ENCODE results near the gene SULT1E1.

SULT1E1 gene

DNA sequence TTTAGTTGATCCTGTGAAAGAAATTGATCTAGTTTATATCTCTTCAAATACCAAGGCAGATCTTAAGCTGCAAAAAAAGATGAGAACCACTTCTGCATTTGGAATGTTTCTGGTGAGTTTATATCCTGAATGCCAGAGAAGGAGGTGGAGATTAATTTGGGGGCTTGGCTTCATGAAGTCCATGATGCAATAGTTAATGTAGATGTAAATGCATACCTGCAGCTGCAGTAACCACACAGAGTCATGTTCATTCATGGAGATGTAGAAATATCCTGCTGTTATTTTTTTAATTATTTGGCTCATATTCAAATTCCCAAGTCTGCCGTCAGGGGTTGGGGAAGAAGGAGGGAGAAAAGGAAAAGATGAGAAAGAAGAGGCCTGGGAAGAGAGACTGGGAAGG, at the start of gene SULT1E1:
Gene SULT1E1 (minus strand): TSS at position 94 of the 400 bp plus-strand sequence. CDS start 2,501 bp downstream, outside the sequence.
- Mint-ChIP-seq H3K27ac (no peak within 1 kb of the TSS), H3K36me3 (ENCODE audit: low read depth) (no peaks in the 10 kb centered on the region), H3K4me3 (no peak within 1 kb of the TSS), H3K27me3 (no peaks in the 10 kb centered on the region), H3K9me3 (no peaks in the 10 kb centered on the region), H3K4me1 (ENCODE audit: low read depth) (no peaks in the 10 kb centered on the region)
- intact Hi-C loops (cut with micrococcal nuclease) = no loop called here

DNA sequence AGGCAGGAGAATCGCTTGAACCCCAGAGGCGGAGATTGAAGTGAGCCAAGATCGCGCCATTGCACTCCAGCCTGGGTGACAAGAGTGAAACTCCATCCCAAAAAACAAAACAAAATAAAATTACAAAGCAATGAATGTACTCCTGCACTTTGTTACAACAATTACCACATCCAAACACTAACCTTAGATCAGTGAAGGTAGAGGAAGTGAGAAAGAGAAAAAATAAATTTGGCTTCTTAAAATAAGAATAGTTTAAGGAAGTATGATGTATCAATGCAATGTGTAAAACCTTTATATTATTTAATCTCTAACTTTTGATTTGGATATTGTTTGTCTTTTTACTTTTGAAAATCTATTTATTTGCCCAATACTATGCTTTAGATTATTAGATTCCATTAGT, 49.2 kb upstream of the SULT1E1 start:
- intact Hi-C loops (cut with micrococcal nuclease) = no loop called here
- Mint-ChIP-seq H3K9me3 (no peaks in the 10 kb centered on the region), H3K36me3 (ENCODE audit: low read depth) (no peaks in the 10 kb centered on the region), H3K4me1 (ENCODE audit: low read depth) (peaks cover 7% of the 10 kb centered on the region), H3K27ac (no peak overlapping the region), H3K27me3 (peaks cover 3% of the 10 kb centered on the region), H3K4me3 (no peak overlapping the region)

GRCh38 chr4:69907151-69907550, 47.2 kb upstream of the SULT1E1 start:
- H3K4me3 Mint-ChIP-seq = no peak overlapping the region
- H3K9me3 Mint-ChIP-seq = no peaks in the 10 kb centered on the region
- H3K36me3 Mint-ChIP-seq (ENCODE audit: low read depth) = no peaks in the 10 kb centered on the region
- H3K4me1 Mint-ChIP-seq (ENCODE audit: low read depth) = peaks cover 7% of the 10 kb centered on the region
- peaks cover 8% of the 10 kb centered on the region for H3K27me3 Mint-ChIP-seq
- H3K27ac Mint-ChIP-seq = no peak overlapping the region
- intact Hi-C loops (cut with micrococcal nuclease) = no loop called here

DNA sequence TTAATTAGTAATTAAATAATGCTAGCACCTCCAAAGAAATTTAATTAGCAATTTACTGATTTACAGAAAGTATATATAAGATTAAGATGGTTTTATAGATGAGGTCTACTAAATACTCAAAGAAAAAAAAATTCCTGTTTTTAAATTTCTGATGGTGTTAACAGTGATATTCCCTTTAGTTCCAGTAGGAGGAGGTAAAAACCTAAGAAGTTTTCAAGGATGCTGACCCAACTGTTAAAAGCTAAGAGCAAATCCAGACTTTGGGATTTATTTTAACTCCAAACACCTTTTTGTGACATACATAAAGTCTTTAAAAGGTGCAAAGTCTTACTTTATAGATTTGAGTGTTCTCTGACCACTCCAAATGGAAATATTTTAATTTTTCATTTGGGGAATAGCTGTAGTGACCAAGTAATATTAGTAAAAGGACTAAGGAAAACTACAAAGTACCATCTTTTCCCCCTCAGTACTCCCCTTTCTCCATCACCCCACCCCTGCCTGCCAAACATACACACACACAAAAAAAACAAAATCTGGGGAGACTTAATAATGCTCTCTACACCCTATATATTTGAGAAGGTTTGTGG, 36.7 kb upstream of the SULT1E1 start:
- Mint-ChIP-seq H3K27me3 (peaks cover 9% of the 10 kb centered on the region), H3K4me1 (ENCODE audit: low read depth) (no peaks in the 10 kb centered on the region), H3K36me3 (ENCODE audit: low read depth) (no peaks in the 10 kb centered on the region), H3K9me3 (no peaks in the 10 kb centered on the region), H3K27ac (no peak overlapping the region), H3K4me3 (no peak overlapping the region)
- intact Hi-C loops (cut with micrococcal nuclease) = no loop called here

- intact Hi-C loops (cut with micrococcal nuclease) = no loop called here
- Mint-ChIP-seq H3K4me3 (no peak overlapping the region), H3K9me3 (no peaks in the 10 kb centered on the region), H3K36me3 (ENCODE audit: low read depth) (no peaks in the 10 kb centered on the region), H3K4me1 (ENCODE audit: low read depth) (no peaks in the 10 kb centered on the region), H3K27ac (no peak overlapping the region), H3K27me3 (peaks cover 9% of the 10 kb centered on the region)
These were observed 34.8 kb upstream of the SULT1E1 start for GRCh38 chr4:69894721-69895120.

DNA sequence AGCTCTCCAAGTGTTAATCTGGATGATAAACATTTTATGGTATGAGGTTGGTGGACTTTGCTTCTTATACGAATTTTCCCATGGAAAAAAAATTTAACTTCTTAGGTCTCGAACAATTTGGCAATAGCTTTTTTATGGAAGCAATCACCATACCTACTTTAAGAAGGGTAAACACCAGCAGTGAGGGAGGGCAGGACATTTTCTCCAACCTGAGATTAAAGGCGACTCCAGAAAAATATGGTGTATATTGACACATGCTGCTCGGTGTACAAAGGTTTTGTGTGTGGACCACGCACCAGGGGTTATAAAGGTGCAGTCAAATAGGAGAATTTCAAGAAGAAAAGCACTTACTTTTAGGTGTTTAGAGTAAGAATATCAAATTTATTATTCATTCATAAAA, 34.2 kb upstream of the SULT1E1 start:
- Mint-ChIP-seq H3K4me1 (ENCODE audit: low read depth) (no peaks in the 10 kb centered on the region), H3K27ac (no peak overlapping the region), H3K9me3 (no peaks in the 10 kb centered on the region), H3K36me3 (ENCODE audit: low read depth) (no peaks in the 10 kb centered on the region), H3K4me3 (no peak overlapping the region), H3K27me3 (peaks cover 9% of the 10 kb centered on the region)
- intact Hi-C loops (cut with micrococcal nuclease) = no loop called here

GRCh38 chr4:69888336-69888735, 28.4 kb upstream of the SULT1E1 start:
- H3K27ac Mint-ChIP-seq = no peak overlapping the region
- intact Hi-C loops (cut with micrococcal nuclease) = no loop called here
- H3K4me1 Mint-ChIP-seq (ENCODE audit: low read depth) = peaks cover 5% of the 10 kb centered on the region
- no peak overlapping the region for H3K4me3 Mint-ChIP-seq
- peaks cover 7% of the 10 kb centered on the region for H3K9me3 Mint-ChIP-seq
- peaks cover 3% of the 10 kb centered on the region for H3K27me3 Mint-ChIP-seq
- no peaks in the 10 kb centered on the region for H3K36me3 Mint-ChIP-seq (ENCODE audit: low read depth)

DNA sequence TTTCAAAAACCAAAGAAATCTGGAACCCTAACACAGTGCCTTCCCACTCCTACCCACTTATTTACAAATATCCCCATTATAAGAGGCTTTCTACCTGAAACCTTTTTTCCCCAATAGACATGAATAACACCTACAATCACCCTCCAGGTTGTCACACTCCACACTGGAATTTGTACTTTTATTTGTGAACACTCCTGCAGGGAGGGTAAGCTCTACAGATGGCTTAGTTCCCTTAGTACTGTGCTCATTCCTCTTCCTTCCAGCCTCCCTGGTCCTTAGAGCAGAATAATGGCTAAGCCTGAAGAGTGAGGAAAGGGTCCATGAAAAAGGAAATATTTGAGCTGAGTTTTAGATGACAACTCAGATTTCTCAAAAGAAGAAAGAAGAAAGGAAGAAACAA, 22.2 kb upstream of the SULT1E1 start:
- Mint-ChIP-seq H3K27ac (no peak overlapping the region), H3K4me3 (no peak overlapping the region), H3K9me3 (peaks cover 11% of the 10 kb centered on the region), H3K4me1 (ENCODE audit: low read depth) (no peaks in the 10 kb centered on the region), H3K36me3 (ENCODE audit: low read depth) (no peaks in the 10 kb centered on the region), H3K27me3 (no peaks in the 10 kb centered on the region)
- intact Hi-C loops (cut with micrococcal nuclease) = loop anchor here (5.0 kb wide), 3 partner anchors 300 to 625 kb away; no protein-coding TSS in a partner anchor

GRCh38 chr4:69881173-69881773, 21.3 kb upstream of the SULT1E1 start:
- no peaks in the 10 kb centered on the region for H3K36me3 Mint-ChIP-seq (ENCODE audit: low read depth)
- no peak overlapping the region for H3K27ac Mint-ChIP-seq
- peaks cover 11% of the 10 kb centered on the region for H3K9me3 Mint-ChIP-seq
- H3K27me3 Mint-ChIP-seq = no peaks in the 10 kb centered on the region
- intact Hi-C loops (cut with micrococcal nuclease) = loop anchor here (1.0 to 5.0 kb wide), 4 partner anchors 192 to 626 kb away; no protein-coding TSS in a partner anchor
- no peak overlapping the region for H3K4me3 Mint-ChIP-seq
- H3K4me1 Mint-ChIP-seq (ENCODE audit: low read depth) = no peaks in the 10 kb centered on the region

DNA sequence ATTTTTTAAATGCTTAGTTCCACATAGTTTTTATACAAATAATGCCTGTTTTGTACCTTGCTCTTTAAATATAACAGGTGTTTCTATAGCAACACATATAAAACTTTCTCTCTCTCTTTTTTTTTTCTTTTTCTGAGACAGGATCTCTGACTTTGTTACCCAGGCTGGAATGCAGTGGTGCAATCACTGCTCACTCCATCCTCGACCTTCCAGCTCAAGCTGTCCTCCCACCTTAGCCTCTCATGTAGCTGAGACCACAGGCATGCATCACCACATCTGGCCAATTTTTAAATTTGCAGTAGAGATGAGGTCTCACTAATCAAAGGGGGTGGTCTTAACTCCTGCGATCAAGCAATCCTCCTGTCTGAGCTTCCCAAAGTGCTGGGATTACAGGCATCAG, 18.3 kb upstream of the SULT1E1 start:
- intact Hi-C loops (cut with micrococcal nuclease) = no loop called here
- no peak overlapping the region for H3K4me3 Mint-ChIP-seq
- no peaks in the 10 kb centered on the region for H3K4me1 Mint-ChIP-seq (ENCODE audit: low read depth)
- no peaks in the 10 kb centered on the region for H3K36me3 Mint-ChIP-seq (ENCODE audit: low read depth)
- no peaks in the 10 kb centered on the region for H3K27me3 Mint-ChIP-seq
- H3K27ac Mint-ChIP-seq = no peak overlapping the region
- H3K9me3 Mint-ChIP-seq = peaks cover 3% of the 10 kb centered on the region

- H3K9me3 Mint-ChIP-seq = no peaks in the 10 kb centered on the region
- no peak overlapping the region for H3K27ac Mint-ChIP-seq
- intact Hi-C loops (cut with micrococcal nuclease) = no loop called here
- H3K36me3 Mint-ChIP-seq (ENCODE audit: low read depth) = no peaks in the 10 kb centered on the region
- H3K27me3 Mint-ChIP-seq = no peaks in the 10 kb centered on the region
- H3K4me1 Mint-ChIP-seq (ENCODE audit: low read depth) = no peaks in the 10 kb centered on the region
- H3K4me3 Mint-ChIP-seq = no peak overlapping the region
These were observed 17.5 kb upstream of the SULT1E1 start for GRCh38 chr4:69877453-69877852.

GRCh38 chr4:69876071-69876470, 16.1 kb upstream of the SULT1E1 start:
- no peaks in the 10 kb centered on the region for H3K27me3 Mint-ChIP-seq
- no peak overlapping the region for H3K4me3 Mint-ChIP-seq
- H3K4me1 Mint-ChIP-seq (ENCODE audit: low read depth) = no peaks in the 10 kb centered on the region
- H3K9me3 Mint-ChIP-seq = no peaks in the 10 kb centered on the region
- no peak overlapping the region for H3K27ac Mint-ChIP-seq
- intact Hi-C loops (cut with micrococcal nuclease) = no loop called here
- H3K36me3 Mint-ChIP-seq (ENCODE audit: low read depth) = no peaks in the 10 kb centered on the region

DNA sequence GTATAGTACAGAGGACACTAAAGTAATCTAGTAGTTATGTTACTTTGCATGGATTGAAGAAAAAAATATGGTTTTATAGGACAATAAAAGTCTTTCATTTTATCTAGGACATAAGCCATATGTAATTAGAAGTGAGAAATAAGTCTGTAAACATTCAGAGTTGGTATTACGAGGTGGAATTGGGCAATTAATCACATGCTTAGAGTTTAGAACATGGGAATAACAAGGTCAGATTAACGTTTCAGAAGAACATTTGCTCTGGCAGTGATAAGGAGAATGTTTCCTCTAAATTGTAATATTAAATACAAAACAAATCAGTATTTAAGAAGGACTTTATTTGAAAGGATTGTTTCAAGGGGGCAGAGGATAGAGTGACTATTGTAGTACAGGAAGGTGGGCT, 15.6 kb upstream of the SULT1E1 start:
- no peaks in the 10 kb centered on the region for H3K4me1 Mint-ChIP-seq (ENCODE audit: low read depth)
- H3K36me3 Mint-ChIP-seq (ENCODE audit: low read depth) = no peaks in the 10 kb centered on the region
- H3K4me3 Mint-ChIP-seq = no peak overlapping the region

DNA sequence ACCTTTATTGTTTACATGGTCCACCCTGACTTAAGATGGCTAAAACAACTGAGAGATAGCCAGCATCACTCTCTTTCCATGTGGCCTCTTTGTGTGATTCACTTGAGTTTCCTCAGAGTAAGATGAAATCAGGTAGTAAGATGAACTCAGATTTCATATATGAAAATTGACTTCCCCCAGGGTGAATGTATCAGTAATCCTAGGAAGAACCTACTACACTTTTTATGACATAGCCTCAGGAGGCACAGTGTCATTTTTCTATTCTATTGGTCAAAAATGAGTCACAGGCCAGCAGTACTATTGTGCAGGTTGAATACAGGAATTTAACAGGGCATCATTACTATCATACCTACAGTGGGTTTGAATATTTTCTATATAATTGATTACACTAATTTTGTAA, 14.6 kb upstream of the SULT1E1 start:
- intact Hi-C loops (cut with micrococcal nuclease) = loop anchor here (5.0 kb wide), 1 partner anchor 37 kb away; no protein-coding TSS in a partner anchor
- no peak overlapping the region for H3K27ac Mint-ChIP-seq

More for the DNA sequence above, 15.6 kb upstream of the SULT1E1 start:
- Mint-ChIP-seq H3K9me3 (no peaks in the 10 kb centered on the region), H3K27me3 (no peaks in the 10 kb centered on the region), H3K27ac (no peak overlapping the region)
- intact Hi-C loops (cut with micrococcal nuclease) = no loop called here

GRCh38 chr4:69861756-69862155, 1.8 kb upstream of the SULT1E1 start:
- no peaks in the 10 kb centered on the region for H3K4me1 Mint-ChIP-seq (ENCODE audit: low read depth)
- no peak overlapping the region for H3K27ac Mint-ChIP-seq
- intact Hi-C loops (cut with micrococcal nuclease) = no loop called here
- no peaks in the 10 kb centered on the region for H3K27me3 Mint-ChIP-seq
- no peak overlapping the region for H3K4me3 Mint-ChIP-seq
- H3K36me3 Mint-ChIP-seq (ENCODE audit: low read depth) = no peaks in the 10 kb centered on the region
- H3K9me3 Mint-ChIP-seq = no peaks in the 10 kb centered on the region

More for the DNA sequence above, 14.6 kb upstream of the SULT1E1 start:
- Mint-ChIP-seq H3K27me3 (no peaks in the 10 kb centered on the region), H3K4me3 (no peak overlapping the region), H3K9me3 (no peaks in the 10 kb centered on the region), H3K36me3 (ENCODE audit: low read depth) (no peaks in the 10 kb centered on the region), H3K4me1 (ENCODE audit: low read depth) (no peaks in the 10 kb centered on the region)

Measured in dendritic cell treated with granulocyte-macrophage colony-stimulating factor and Interleukin-4, amounts not matched to agents 40 ng/mL and 50 ng/mL, for 4 days (primary cell).